HepG2 (cell line): ENCODE measurements around the gene BCKDHA. TPM values are rescaled to one million over a fixed set of nuclear protein-coding genes. Genes with fewer than 3 reads are reported as not detected.
A peak's percentile ranks its signal among the peaks of the same experiment; 100 is the strongest.

Experiments used
- BRD4 ChIP-seq: sonication (generic); formaldehyde crosslinking; IDR thresholded peaks from 2 replicates; pipeline ENCODE4 v1.4.0; 2020; ENCODE audit warnings: missing genetic modification reagents
- ERF ChIP-seq: IDR thresholded peaks from 2 replicates; pipeline ENCODE4 v1.6.1; 2018; ENCODE audit warnings: missing biosample characterization, missing genetic modification reagents
- GPN1 ChIP-seq: sonication (generic); formaldehyde crosslinking; IDR thresholded peaks from 2 replicates; pipeline ENCODE4 v1.5.1; 2020; ENCODE audit warnings: missing genetic modification reagents, borderline replicate concordance
- JARID2 ChIP-seq: sonication (generic); formaldehyde crosslinking; IDR thresholded peaks from 2 replicates; pipeline ENCODE4 v1.8.1; 2023; ENCODE audit warnings: missing genetic modification reagents, inconsistent platforms; ENCODE audit not compliant: insufficient replicate concordance
- JUND ChIP-seq: sonication (generic); formaldehyde crosslinking; IDR thresholded peaks from 2 replicates; pipeline ENCODE4 v1.8.0; 2022; ENCODE audit warnings: mild to moderate bottlenecking, missing genetic modification reagents
- MAF1 ChIP-seq: sonication (generic); formaldehyde crosslinking; IDR thresholded peaks from 2 replicates; pipeline ENCODE4 v1.5.0; 2020; ENCODE audit warnings: missing genetic modification reagents, borderline replicate concordance
- MNT ChIP-seq: fragments of 450-650 bp; IDR thresholded peaks from 2 replicates; pipeline ENCODE4 v1.6.1; 2016
- MYC ChIP-seq: sonication (generic); formaldehyde crosslinking; IDR thresholded peaks from 2 replicates; pipeline ENCODE4 v1.9.0; 2021; ENCODE audit warnings: missing genetic modification reagents, borderline replicate concordance
- NFRKB ChIP-seq: fragments of 450-650 bp; IDR thresholded peaks from 2 replicates; pipeline ENCODE4 v1.6.1; 2017
- POLR2AphosphoS5 ChIP-seq: IDR thresholded peaks from 2 replicates; pipeline ENCODE4 v1.6.1; 2012; ENCODE audit warnings: low read depth, low read length
- SIX4 ChIP-seq: sonication (generic); formaldehyde crosslinking; IDR thresholded peaks from 2 replicates; pipeline ENCODE4 v1.4.0; 2020; ENCODE audit warnings: missing genetic modification reagents
- SKI ChIP-seq: fragments of 450-650 bp; IDR thresholded peaks from one replicate; pipeline ENCODE4 v1.6.1; 2018; ENCODE audit warnings: mild to moderate bottlenecking; ENCODE audit not compliant: partially characterized antibody
- TBX2 ChIP-seq: sonication (generic); formaldehyde crosslinking; IDR thresholded peaks from 2 replicates; pipeline ENCODE4 v1.5.0; 2020; ENCODE audit warnings: missing genetic modification reagents, mild to moderate bottlenecking, borderline replicate concordance
- TCF12 ChIP-seq, 2 experiments: fragments of 450-650 bp in 1 of 2; sonication (generic) in 1 of 2; formaldehyde crosslinking in 1 of 2; IDR thresholded peaks; 2 replicates each; pipeline versions ENCODE4 v1.6.1 to v1.8.0; 2017 to 2022; ENCODE audit warnings: antibody characterized with exemption in 1 of 2, mild to moderate bottlenecking in 1 of 2, missing genetic modification reagents in 1 of 2, moderate library complexity in 1 of 2
- TCF7 ChIP-seq: sonication (generic); IDR thresholded peaks from 2 replicates; pipeline ENCODE4 v1.6.1; 2016; ENCODE audit warnings: antibody characterized with exemption, low read depth
- YEATS2 ChIP-seq: sonication (generic); formaldehyde crosslinking; IDR thresholded peaks from 2 replicates; pipeline ENCODE4 v1.4.0; 2020; ENCODE audit warnings: missing genetic modification reagents, borderline replicate concordance
- ZBED4 ChIP-seq: sonication (generic); formaldehyde crosslinking; IDR thresholded peaks from 2 replicates; pipeline ENCODE4 v1.4.0; 2020; ENCODE audit warnings: missing genetic modification reagents, borderline replicate concordance
- ZNF10 ChIP-seq: sonication (generic); formaldehyde crosslinking; IDR thresholded peaks from 2 replicates; pipeline ENCODE4 v1.4.0; 2020; ENCODE audit warnings: mild to moderate bottlenecking, low read depth, missing genetic modification reagents, borderline replicate concordance
- ZNF276 ChIP-seq: sonication (generic); formaldehyde crosslinking; IDR thresholded peaks from 2 replicates; pipeline ENCODE4 v1.4.0; 2020; ENCODE audit warnings: mild to moderate bottlenecking, low read depth, missing genetic modification reagents
- ZNF33B ChIP-seq: sonication (generic); formaldehyde crosslinking; IDR thresholded peaks from 2 replicates; pipeline ENCODE4 v1.5.1; 2020; ENCODE audit warnings: mild to moderate bottlenecking, missing genetic modification reagents
- ZNF607 ChIP-seq: sonication (generic); formaldehyde crosslinking; IDR thresholded peaks from 2 replicates; pipeline ENCODE4 v1.5.1; 2020; ENCODE audit warnings: missing genetic modification reagents, mild to moderate bottlenecking, borderline replicate concordance
- ZNF629 ChIP-seq: sonication (generic); formaldehyde crosslinking; conservative IDR thresholded peaks from 2 replicates; pipeline ENCODE4 v1.5.0; 2020; ENCODE audit warnings: missing genetic modification reagents
- ZNF652 ChIP-seq: IDR thresholded peaks from 2 replicates; pipeline ENCODE4 v1.6.1; 2016; ENCODE audit warnings: low read depth, borderline replicate concordance
- polyA plus RNA-seq, 8 experiments: library from polyadenylated mRNA; depleted of rRNA in 3 of 8; stranded (reverse) in 7 of 8; unstranded in 1 of 8; fragments of >200 nt; fragmentation: Illumina TruSeq in 4 of 8; extraction: Trizol in 4 of 8; gene quantifications; 2 replicates each; pipeline versions ENCODE4 v1.2.1 to v1.2.3, GENCODE V29; 2011 to 2016; ENCODE audit warnings: low read depth in 4 of 8, missing spikeins in 1 of 8, mixed read lengths in 1 of 8; ENCODE audit not compliant: insufficient read depth in 1 of 8
- total RNA-seq, 5 experiments: library from RNA; depleted of rRNA; stranded (reverse); fragments of >200 nt; fragmentation: Illumina TruSeq; extraction: Trizol; gene quantifications; 2 replicates each; pipeline ENCODE4 v1.2.3, GENCODE V29; 2016; ENCODE audit warnings: low read depth in 1 of 5

The BCKDHA gene
- total and polyA plus RNA-seq, 2 of the 13 experiments (the other 11 are each of a cell fraction or from before 2014, with no cell fraction given), result 11.8 to 31.5 TPM

- no peak for TF ChIP-seq SKI
- TF ChIP-seq ZNF607 (CRISPR knock-in tag), result peak; percentile 58; the same call in 1 of the 2 replicates
- TF ChIP-seq TCF12 (IDR thresholded peaks at IDR 0.05), result no peak
- no peak for TF ChIP-seq TCF12 (CRISPR knock-in tag; IDR thresholded peaks at IDR 0.05)
- 0 out of 2 replicates have a peak, but pooled peaks have one; percentile 20 for TF ChIP-seq GPN1
- TF ChIP-seq NFRKB, result no peak
- TF ChIP-seq JUND (CRISPR knock-in tag), result no peak
- TF ChIP-seq MAF1 (CRISPR knock-in tag), result peak; percentile 87; the same call in 1 of the 2 replicates
- TF ChIP-seq POLR2AphosphoS5, result 0 out of 2 replicates have a peak, but pooled peaks have one; percentile 25
- TF ChIP-seq TBX2, result no peak
- TF ChIP-seq JARID2 (CRISPR knock-in tag), result no peak
- TF ChIP-seq SIX4, result no peak
- TF ChIP-seq ZNF276 (CRISPR knock-in tag), result no peak
- TF ChIP-seq MYC (CRISPR knock-in tag), result peak; percentile 84
- no peak for TF ChIP-seq ZNF10
- 0 out of 2 replicates have a peak, but pooled peaks have one; percentile 7 for TF ChIP-seq ZNF629
- TF ChIP-seq TCF7, result no peak
- no peak for TF ChIP-seq BRD4
- TF ChIP-seq ZNF33B (CRISPR knock-in tag), result no peak
- no peak for TF ChIP-seq ZBED4 (CRISPR knock-in tag)
- no peak for TF ChIP-seq MNT
- no peak for TF ChIP-seq ERF (CRISPR knock-in tag)
- peak; percentile 35; the same call in 1 of the 2 replicates for TF ChIP-seq YEATS2
- no peak for TF ChIP-seq ZNF652 (CRISPR knock-in tag)
These were observed 44.8 kb upstream of the BCKDHA start (continued) for GRCh38 chr19:41352609-41353465.
